HG03108 (cell line): ENCODE measurements around the gene CELF2.

Experiments
- ATAC-seq: cut with Tn5 transposase; IDR thresholded peaks from one replicate; pipeline ENCODE4 v1.9.1; 2021; ENCODE audit warnings: moderate library complexity; ENCODE audit not compliant: unreplicated experiment

CELF2 gene

DNA sequence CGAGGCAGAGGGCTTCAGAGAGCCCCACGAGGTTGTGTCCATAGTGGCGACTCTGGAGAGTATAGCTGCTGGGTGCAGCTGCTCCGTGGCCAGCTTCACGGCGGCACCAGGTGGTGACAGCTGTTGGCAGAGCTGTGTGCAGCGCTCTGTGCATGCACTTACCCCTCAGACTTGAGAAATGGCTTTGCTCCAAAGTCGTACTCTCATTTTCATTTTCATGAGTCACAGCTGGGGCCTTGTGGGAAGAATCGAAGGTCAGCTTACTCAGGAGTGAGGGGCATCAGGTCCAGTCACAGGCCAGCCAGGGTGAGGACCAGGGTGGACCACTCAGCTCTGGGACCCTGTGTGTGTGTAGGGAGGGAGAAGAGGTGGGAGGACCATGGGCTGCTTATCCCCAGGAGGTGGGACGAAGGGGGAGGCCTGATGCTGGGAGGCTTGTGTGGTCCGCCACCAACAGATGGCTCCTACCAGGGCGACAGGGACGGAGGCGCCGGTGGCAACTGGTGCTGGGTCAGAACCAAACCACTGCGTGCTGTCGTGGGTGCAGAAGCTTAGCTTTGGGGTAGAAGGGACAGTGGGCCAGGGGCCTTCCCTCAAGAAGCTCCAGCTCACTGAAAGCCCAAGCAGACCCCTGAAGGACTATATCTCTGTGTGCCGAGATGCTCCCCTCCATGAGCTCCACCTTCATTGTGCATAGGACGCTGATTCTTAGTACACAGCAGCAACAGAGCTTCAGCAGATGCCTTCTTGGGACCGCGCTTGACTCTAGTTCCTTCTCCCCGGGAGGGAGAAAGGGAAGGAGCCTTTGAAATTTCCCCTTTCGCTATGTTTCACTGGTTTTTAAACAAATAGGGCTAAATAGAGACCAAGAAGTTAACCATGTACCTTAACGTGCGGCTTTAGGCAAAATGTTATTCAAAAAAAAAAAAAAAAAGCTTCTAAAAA lies 225.0 kb downstream of the CELF2 start:
- ATAC-seq, result peak; percentile 59

DNA sequence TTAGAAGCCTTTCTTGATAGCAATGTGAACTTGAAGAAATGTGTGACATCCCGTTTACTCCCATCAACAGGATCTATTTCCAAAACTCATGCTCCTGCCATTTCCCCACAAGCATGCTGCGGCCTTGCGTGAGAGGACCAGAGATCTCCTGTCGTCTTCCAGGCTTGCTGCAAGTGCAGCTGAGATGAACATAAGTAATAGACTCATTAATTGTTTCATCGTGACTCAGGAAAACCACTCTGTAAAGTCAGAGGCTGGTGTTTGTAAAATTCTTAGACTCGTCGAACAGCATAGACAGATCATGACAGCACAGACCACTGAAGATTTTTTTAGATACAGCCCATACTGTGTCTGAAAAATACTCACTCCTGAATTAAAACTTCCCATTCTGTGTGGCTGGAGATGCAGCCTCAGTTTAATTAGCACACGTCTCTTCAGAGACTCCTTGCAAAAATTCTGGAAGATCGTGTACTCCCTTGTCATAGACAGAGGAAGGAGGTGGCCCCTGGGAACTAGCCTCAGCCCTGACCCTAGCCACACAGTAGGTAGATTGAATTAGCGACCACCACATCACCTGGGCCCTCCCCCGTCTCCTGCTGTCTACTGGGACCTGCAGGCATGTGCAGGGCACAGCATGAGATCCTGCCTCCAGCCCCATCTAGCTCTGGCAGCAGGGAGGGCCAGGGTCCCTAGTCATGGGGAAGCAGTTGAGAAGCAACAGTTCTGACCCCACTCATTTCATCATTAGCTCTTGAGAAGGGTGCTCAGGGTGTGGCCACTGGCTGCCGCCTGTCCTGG lies 226.0 kb downstream of the CELF2 start:
- peak; percentile 1 for ATAC-seq

GRCh38 chr10:11245095-11245479 lies 227.4 kb downstream of the CELF2 start:
- no peak for ATAC-seq

GRCh38 chr10:11245510-11245909 lies 227.8 kb downstream of the CELF2 start:
- ATAC-seq, result no peak

DNA sequence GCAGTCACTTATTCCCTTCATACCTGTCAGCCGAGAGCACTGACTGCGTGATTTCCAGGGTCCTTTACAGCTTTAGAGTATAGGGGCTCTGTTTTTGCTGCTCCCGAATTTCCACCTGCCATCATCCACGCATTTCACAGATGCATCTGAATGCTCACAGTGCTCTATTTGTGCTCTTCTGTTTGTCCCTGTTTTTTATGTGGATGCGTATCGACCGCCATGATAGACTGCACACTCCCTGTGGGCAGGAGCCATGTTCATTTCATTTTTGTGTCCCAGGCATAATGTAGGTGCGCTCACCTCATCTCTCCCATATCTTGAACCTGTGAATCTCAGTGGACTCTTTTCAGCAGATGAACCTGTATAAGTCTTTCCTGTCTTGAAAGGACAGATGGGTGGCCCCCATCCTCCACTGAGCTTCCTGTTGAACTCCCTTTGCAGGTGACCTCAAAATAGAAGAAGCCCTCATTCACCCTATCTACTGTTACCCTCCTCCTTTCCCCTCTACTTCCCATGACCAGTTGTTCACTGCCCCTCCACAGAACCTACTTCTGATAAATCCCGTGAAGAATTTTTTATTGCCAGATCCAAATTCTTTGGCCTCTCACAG lies 228.4 kb downstream of the CELF2 start:
- no peak for ATAC-seq

GRCh38 chr10:11246752-11247467 lies 229.2 kb downstream of the CELF2 start:
- no peak for ATAC-seq

DNA sequence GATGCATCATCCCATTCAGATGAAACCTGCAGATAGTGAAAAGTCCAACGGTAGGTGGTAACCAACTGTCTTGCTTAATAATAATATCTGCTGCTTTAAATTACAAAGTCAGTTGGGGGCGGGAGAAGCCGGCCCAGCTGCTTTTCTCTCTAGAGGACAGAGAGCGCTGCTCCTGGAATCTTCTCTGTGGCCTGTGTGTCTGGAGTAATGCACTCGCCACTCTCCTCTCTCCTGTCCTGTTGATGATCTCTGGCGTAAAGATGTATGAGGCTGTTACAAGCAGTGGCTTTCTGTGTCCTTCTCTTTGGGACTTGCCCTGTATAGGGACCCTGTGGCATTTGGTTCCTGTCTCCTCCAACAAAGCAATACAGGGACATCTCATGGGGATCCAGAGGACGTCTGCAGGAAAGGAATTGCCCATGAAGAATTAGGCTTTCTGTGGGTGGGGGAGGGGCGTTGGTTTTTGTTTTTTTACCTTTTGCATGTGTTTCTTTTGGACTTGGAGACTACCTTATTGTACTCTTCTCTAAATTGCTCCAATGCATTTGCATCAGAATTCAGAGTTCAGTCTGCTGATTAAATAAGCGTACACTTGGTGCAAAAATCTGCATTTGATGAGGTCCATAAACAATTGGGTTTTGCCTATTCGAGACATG lies 231.6 kb downstream of the CELF2 start:
- ATAC-seq, result no peak

- ATAC-seq, result no peak
Measured at GRCh38 chr10:11249808-11250195, 232.1 kb downstream of the CELF2 start.

DNA sequence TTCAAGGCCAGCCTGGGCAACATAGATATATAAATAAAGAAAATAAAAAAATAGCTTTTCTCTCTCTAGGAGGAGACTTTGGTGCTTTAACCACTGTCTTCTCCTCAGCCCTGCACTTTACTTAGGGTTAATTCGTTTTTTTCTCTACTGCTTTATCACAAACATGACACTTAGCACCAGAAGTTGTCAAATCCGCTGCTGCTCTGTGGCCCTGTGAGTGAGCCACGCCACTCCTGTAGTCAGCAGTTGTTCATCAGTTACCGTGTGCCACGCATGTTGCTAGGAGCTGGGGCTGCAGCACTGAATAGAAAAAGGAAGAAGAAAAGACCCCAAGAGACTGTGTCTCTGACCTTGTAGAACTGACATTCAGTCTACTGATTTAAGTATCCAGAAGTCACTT lies 232.6 kb downstream of the CELF2 start:
- ATAC-seq, result no peak

GRCh38 chr10:11252887-11253286 lies 235.2 kb downstream of the CELF2 start:
- ATAC-seq, result no peak

- ATAC-seq, result no peak
Measured at GRCh38 chr10:11253385-11254002, 235.8 kb downstream of the CELF2 start.

DNA sequence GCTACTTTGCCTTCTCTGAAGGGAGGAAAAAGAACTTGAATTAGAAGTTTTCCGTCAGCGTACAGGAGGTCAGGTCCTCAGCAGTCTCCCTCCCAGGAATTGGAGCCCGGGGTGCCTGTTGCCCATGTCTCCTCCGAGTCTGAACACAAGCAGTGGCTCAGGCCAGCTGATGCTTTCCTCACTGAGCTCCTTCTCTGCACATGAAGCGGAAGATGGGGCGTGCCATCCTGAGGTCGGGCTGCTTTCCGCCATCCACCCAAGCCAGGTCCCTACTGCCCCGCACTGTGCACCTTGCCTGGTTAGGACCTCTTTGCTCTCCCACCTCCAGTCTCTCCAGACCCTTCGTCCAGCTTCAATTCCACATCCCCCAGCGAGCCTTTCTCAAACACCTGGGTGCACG lies 237.5 kb downstream of the CELF2 start:
- no peak for ATAC-seq

DNA sequence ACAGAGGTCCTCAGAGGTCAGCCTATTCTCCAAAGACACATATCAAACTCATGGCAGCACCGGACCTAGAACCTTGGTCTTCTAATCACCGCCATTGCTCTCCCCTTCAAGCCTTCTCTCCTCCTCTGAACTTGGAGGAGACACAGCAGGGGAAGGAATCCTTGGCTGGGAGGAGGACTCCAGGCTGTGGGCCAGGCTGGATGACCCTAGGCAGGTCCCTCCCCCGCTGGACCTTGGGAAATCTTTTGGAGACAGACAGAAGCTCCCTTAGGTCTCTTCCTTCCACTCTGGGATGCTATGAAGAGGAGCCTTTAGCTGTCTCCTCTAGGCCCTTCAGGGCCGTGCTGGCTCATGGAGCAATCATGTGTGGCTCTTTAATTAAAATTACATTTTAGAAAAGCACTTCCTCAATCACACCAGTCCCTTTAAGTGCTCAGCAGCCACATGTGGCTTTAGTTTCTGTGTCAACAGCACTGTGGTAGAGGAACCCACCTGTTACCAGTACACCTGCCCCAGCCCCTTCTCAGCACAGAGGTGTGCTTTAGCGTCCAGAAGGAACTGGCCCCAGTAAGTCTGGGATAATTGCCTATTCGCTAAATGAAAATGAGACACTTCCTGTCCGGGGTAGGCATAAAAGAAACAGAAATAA lies 238.2 kb downstream of the CELF2 start:
- peak; percentile 38 for ATAC-seq

DNA sequence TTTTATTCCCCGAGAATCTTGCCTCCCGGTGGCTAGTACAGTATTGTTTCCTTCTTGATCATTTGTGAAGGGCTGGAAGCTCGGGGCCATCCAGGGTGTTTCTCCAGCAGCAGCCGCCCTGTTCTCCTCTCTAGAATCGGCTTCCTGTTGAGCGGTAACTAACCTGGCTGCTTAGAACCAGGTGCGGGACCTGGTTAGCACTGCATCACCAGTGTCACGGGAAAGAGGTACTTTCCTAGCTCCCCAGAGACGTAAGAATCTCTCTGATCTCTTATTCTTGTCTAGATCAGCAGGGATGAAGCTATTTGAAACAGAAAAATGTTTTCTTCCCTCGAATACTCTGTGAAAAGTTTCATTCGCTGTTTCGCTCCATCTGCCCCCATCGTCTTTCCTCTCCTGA lies 239.2 kb downstream of the CELF2 start:
- ATAC-seq, result no peak

DNA sequence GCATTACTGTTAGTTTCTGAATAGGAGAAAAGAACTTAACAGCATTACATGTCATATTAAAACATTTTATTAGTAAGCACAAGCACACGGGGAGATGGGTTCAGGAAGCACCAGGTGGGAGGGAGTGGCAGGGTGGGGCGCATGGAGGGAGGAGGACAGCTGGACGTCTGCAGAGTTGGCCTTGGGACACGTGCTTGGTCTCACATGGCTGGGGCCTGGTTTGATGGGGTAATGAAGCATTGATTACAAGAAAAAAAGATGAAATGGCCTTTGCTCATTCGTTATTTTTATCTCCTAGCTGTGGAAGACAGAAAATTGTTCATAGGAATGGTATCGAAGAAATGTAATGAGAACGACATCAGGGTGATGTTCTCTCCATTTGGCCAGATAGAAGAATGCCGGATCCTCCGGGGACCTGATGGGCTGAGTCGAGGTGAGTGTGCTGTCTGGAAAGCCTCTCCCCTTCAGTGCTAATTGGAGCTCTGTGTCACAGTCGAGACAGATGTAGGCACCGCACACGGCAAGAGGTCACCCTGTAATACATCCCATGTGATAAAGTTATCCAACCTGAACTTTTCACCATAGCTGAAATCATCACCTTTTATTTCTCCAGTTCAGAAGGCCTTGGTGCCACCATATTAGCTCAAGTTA lies 239.9 kb downstream of the CELF2 start:
- ATAC-seq, result no peak

DNA sequence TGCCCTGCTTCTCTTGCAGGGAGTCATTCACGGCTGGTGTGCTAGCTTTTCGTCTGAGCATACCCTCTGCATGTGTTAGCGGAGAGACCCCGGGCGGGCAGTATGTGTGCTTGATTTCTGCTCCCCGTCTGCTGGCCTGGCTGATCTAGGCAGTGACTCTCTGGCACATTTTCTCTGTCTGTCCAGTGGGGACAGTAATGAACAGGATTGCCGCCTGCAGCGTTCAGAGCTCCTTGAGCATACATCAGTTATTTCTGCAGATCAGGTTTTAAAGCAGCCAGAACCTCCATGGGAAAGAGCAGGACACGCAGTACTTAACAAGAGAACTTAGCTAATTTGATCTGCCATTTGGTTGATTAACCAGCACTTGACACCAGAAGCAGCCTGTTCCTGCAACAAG lies 242.5 kb downstream of the CELF2 start:
- ATAC-seq, result no peak

GRCh38 chr10:11261143-11261542 lies 243.5 kb downstream of the CELF2 start:
- ATAC-seq, result no peak

DNA sequence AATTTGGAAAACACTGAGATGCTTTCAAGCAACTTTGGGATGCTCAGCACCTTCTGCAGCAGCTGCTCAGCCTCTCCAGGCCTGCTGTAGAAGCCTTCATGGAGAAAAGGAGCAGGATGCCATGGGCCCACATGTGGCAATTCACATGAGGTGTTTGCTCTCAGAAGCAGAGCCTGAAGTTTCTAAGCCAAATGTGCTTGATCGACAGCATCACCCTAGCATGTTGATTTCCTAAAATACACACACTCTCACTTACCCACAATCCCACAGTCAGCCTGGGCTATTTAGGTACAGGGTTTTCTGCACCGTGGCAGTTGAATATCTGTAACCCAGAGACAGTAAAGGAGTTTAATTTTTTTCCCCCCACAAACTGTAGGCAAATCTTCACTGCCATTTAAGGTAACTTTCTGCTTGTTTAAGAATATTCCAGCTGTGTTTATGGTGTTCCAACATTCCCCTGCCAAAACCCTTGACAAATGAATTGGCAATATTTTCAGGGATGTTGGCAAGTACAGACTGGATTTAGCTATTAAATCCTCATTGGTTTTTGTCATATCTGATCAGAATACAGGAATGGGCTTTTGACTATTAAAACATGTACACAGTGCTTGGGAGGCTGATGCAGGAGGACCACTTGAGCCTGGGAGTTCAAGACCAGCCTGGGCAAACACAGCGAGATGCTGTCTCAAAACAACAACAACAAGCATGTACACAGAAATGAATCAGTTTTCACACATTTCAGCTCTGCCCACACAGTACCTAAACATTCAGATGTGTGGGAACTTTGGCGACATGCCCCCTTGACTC lies 244.2 kb downstream of the CELF2 start:
- no peak for ATAC-seq
